IPS-11a (cell line): Measurements from ENCODE around the gene ADAT3.

Experiments
- H3K4me3 ChIP-seq: one replicate; pipeline ENCODE4 v1.5.1; 2013; ENCODE audit warnings: low read depth, low read length, control low read depth

The ADAT3 gene

DNA sequence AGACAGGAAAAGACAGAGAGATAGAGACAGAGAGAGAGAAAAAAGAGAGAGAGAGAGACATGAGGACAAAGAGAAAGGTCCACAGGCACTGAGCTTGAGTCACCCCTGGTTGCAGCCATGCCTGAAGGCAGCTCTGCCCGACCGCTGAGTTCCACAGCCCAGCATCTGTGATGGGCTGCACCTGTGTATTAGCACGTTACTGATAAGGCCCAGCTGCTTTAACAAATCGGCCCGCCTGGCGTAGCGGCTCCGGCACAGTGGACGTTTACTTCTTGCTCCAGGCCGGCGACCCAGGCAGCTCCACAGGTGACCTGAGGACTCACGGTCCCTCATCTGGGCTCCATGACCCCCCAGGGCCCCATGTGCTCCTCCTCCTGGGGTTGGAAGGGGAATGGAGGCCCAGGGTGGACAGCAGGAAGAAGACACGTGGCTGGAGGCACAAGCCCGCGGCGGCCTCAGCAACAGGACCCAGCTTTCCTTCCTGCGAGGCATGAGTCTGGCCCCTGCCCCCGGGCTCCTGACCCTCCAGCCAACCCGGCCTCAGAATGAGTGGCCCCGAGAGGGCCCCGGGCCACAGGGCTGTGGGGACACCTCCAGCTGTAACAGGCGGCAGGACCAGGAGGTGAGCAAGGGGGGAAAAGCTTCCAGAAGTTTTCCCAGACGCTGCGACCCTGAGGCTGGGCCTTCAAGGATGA is 31.9 kb downstream of the ADAT3 start:
- no peak overlapping the region for H3K4me3 ChIP-seq

DNA sequence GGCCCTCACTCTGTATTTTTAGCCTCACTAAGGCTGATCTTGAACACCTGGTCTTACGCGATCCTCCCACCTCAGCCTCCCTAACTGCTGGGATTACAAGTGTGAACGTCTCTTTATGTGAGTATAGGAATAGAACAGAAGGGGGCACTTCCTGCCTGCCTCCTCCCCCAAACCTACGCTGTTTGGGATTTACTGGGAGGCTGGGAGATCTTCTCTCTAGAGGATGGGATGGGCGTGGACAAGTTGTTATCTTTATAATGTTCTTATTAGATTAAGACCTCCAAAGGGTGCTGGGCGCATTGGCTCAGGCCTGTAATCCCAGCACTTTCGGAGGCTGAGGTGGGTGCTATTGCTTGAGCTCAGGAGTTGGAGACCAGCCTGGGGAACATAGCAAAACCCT is 32.9 kb downstream of the ADAT3 start:
- H3K4me3 ChIP-seq = no peak overlapping the region

DNA sequence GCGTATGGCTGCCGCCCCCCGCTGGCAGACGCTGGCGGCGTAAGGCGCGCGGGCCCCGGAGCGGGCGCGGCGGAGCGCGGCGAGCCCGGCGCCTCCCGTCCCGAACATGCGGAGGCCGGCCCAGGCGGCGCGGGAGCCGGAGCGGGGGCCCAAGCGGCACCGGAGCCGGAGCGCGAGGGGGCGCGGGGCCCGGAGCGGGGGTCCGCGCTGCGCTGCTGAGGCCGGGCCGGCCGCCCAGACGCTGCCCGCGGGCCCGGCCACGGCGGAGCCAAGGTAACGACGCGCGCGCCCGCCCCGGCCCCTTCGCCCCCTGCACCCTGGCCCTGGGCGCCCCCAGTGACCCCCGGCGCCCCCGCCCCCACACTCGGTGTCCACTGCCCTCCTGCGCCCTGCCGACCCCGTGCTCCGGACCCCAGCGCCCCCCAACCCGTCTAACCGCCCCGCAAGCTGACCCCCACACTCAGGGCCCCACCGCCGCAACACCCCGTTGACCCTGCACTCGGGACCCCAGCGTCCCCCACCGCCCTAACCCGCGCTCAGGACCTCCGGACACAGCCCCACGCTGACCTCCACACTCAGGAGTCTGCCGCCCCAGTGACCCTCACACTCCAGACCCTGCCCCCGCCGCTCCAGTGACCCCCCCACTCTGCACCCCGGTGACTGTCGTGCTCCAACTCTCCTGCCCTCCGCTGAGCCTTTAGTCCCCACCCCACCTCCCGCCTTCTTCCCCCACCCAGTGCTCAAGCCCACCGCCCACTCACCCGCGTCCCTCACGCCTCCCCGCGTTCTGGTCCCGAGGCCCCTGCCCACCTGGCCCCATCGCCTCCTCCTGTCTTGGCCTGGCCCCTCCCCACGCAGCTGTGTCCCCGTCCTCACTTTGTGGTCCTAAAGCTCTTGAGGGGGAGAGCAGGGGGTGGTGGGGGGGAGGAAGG is 36.2 kb downstream of the ADAT3 start, which contains the start of gene CSNK1G2:
Gene CSNK1G2 (plus strand): TSS at position 27 of the 932 bp plus-strand sequence. CDS start 28,601 bp downstream, outside the sequence.
- peak within 1 kb of the TSS; percentile 62 for H3K4me3 ChIP-seq

DNA sequence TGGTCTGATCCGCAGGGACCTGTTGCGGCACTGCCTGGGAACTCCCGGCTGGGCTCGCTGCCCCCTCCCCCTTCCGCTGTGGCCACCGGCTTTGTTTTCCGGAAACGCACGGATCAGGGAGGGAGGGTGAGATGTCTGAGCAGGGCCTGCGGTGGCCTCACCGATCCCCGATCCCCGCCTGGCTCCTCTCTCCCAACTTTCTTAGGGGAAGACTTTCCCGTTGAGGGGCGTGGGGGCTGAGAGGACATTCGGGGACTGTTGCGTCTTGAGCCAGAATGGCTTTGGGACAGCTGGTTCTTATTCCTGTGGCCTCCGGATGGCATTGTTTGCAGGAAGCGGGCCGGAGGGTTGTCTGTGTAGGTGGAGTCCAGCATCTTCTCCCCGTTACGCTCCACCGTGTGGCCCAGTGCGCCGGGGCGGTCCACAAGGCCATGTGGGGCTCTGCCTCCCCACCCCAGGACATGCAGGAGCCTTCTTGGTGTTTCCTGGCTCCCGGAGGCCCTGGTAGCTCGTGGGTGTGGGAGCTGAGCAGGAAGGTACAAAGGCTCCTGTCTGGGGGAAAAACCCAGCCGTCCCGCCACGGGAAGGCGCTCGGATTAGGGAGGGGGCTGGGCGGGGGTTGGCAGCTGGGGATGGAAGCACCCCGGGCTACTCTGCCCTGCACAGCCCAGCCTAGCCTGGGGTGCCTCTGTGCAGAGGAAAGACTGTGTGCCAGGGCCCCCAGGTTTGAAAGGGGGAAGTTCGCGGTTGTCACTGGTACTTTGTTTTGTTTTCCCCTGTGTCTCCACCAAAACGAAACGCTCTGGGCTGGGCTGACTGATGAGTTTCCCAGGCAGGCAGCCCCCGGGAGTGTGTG is 37.1 kb downstream of the ADAT3 start:
- peak overlapping the region; percentile 62 for H3K4me3 ChIP-seq

DNA sequence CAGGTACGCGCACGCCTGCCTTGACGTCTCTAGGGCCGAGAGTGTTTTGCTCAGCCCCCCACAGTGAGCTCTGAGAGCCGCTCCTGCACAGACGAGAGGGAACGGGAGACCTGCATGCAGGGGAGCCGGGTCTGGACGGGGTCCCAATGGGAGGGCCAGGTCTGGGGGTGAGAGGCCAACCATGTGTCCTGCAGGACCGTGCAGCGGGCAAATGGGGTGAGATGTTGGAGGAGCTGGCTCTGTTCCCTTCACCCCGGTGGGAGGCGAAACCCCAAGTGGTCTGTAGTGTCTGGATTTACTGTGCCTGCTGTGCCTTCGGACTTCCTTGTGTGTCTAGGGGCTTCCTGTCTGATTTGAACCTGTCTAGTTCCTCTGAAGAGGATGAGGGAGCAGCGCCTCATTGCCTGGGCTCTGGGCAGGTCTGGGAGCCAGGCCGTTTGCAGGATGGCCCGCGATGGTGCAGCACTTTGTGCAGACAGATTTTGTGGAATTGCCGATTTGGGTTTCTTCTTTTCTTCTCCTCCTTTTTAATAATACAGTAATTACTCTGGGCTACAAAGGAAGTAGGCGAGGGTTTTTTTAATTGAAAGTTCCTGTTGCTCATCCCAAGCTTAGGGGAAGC is 37.8 kb downstream of the ADAT3 start:
- H3K4me3 ChIP-seq = peak overlapping the region; percentile 4

DNA sequence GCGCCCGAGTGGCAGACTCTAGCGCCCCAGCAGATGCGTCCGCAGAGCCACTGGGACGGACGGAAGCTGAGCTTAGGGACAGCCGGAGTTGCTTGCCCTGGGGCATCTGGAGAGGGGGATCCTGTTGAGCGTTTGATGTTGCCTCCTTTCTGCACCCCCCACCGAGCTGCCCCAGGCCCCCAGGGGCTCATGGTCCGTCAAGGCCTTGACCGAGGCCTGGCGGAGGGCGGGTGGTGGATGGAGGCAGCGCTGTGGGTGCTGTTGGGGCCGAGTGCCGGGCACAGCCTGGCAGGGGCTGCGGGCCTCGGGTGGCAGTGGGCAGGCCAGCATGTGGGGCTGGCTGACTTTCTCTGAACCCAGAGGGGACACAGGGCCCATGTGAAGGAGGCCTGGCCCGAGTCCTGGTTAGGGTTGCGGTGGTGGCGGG is 38.5 kb downstream of the ADAT3 start:
- H3K4me3 ChIP-seq = no peak overlapping the region

DNA sequence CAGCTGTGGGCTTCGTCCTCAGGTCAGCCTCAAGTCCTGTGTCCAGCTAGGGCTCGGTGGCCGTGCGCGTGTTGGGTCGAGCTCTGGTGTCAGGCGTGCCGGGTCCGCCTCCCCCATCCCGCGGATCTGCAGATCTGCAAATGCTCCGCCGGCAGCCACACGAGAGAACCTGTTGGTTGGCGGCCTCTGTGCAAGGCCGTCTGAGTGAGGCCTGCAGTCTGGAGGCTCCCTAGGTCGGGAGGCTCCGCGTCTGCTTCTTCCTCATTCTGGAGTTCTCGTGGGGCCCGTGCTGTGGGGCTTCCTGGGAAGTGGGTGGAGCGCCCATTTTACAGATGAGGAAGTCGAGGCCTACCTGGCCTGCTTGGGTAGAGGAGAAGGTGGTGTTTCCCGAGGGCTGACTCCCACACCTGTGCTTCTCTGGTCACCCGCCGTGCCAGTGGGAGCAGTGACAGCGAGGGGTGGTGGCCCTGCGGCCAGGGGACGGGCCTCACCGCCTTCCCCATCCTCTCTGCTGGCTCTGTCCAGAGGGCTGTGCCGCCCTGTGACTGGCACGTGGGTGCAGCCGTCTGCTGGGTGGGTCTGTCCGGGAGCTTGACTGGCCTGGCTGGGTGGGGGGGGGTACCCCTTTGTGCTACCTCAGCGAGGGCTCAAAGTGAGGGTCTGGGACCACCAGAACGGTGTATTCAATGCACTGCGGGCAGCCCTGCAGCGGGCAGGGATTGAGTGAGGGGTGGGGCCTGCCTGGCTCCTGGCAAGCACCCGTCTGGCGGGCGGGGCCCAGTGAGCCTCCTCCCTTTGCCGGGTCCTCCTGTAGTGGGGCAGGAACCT is 39.1 kb downstream of the ADAT3 start:
- H3K4me3 ChIP-seq = no peak overlapping the region

DNA sequence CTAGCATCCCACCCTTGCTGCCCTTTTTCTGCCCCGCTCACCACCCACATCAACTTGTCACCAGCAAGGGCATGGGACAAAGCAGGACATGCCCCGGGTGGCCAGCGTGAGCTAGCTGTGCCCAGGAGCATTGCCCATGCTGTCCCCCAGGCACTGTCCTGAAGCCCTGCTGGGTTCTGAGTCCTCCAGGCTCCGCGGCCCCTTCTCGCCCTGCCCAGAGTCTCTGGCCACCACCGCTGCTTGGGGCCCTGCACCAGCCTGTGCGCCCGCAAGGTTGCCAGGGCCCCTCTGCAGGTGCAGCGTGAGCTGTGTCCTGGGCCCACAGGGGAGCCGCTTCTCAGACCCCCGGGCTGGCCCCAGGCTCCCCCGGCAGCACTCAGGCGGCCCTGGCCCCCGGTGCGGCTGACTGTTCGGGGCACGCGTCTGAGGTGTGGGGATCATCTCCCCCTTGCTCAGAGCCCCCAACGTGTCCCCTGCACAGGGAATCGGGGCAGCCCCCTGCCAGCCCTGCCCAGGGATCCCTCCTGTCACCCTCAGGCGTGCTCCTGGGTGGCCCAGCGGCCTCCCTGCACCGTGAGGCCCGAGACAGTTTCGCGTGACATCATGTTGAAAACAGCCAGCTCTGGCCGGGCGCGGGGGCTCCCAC is 39.8 kb downstream of the ADAT3 start:
- no peak overlapping the region for H3K4me3 ChIP-seq

DNA sequence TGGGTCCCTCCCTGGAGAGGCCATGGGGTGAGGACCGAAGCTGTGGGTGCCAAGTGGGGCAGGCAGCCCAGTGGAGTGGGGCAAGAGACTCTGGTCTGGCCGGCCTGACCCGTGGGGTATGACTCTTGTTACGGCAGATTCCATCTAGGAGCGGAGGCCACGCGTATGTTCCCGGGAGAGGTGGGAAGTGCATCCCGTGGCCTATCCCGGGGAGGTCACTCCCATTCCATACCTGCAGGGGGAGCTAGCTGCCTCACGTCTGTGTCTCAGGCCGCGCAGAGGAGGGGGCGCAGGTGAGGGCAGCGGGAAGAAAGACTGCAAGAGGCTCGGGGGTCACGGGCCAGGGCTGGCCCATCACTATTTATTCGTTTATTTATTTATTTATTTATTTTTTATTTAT is 40.7 kb downstream of the ADAT3 start:
- no peak overlapping the region for H3K4me3 ChIP-seq

DNA sequence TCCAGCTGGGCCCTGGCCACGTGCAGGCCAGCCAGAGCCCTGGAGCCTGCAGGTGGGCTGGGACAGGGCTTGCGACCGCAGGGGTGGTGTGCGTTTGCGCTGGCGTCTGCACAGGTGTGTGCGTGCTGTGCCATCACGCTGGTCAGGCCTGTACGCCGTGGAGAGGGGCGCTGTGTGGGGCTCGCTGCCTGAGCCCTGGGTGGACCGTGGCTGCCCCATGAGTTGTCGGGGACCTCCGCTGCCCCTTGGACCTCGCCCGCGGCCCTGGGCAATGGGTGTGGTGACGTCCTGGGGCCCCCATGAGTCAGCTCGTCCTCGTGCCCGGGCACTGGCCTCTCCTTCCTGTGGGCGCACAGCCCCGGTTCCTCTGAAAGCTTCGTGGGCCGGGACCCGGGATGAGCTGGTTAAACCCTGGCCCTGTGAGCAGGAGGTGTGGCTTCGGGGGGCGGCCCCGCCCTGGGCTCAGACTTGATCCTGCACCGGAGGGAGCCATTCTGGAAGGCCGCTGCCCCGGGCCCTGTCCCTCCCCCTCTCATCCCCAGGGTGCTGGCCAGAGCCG is 42.5 kb downstream of the ADAT3 start:
- H3K4me3 ChIP-seq = no peak overlapping the region

DNA sequence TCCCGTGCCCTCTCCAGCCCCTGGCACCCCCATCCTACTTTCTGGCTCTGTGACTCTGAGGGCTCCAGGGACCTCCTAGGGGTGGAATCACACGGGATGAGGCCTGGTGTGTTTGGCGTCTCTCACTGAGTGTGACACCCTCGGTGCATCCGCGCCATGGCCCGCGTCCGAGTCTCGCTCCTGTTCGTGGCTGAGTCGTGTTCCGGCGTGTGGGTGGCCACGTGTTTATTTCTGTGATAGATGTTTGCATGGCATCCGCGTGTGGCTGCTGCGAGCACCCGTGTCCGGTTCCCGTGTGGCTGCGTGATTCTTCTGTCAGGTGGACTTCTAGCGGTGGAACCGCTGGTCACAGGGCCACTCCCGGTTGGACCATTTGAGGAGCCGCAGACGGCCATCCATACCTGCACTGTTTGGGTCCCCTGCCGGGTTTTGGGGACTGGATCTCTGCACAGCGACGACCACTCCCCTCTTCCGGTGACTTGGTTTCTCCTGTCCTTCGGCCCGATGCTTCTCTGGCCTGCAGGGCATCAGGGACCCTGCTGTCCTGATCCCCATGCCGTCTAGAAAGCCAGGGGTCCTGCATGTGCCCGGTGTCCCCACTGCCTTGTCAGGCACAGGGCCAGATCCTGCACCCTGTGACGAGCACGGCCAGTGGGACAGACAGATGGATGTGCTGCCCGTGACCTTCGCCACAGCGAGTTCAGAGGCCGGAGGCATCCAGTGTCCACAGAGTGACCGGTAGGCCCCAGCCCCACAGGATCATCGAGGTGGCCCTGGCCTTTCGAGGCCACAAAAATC is 44.3 kb downstream of the ADAT3 start:
- H3K4me3 ChIP-seq = no peak overlapping the region

DNA sequence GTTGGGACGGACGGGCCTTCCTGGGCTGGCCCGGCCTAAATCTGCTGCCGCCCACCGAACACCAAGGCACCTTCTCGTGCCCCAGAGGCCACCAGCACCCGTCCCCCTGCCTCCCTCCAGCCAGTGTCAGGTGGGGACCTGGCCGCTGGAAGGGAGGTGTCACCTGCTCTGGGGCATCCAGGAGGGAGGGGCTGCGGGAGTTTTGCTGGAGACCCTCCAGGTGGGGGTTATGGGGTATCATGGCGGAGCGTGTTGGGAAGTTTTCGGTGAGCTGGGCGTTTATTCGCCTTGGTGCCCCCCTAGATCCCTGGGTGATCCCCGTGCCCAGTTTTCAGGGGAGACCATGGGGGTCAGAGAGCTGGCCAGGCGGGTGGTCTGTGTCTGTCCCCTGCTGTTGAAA is 45.4 kb downstream of the ADAT3 start:
- H3K4me3 ChIP-seq = no peak overlapping the region

DNA sequence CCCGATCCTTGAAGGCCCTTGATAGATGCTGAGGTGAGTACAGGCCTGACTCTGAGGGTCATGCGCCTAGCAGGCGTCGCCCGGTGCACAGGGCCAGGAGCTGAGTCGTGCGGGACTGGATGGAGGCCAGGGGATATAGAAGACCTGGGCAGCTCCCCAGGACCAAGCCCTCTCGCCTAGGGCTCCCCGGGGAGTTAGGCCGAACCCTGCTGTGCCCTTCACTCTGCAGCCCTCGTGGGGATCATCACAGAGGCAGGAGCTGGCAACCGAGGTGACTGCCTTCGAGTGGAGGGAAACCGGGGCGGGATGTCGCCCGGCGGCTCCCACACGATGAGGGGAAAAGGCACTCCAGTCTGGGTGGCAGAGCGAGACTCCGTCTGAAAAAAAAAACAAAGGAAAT is 47.4 kb downstream of the ADAT3 start:
- no peak overlapping the region for H3K4me3 ChIP-seq

DNA sequence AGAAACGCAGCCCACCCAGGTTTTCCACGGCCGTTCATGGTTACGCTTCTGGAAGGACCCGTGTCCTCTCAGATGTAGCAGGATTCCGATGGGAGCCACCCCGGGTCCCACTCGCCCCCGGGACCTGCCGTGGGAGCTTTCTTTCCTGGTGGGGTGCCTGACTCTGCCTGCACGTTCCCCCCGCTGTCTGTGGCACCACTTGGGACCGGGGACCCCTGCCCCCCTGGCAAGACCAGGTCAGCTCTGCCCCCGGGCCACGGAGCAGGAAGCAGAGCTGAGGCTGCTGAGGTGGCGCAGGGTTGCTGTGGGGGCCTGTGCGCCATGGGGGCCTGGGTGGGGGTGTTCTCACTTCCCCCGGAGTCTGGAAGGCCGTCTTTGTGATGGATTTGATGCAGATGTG is 47.8 kb downstream of the ADAT3 start:
- H3K4me3 ChIP-seq = no peak overlapping the region

DNA sequence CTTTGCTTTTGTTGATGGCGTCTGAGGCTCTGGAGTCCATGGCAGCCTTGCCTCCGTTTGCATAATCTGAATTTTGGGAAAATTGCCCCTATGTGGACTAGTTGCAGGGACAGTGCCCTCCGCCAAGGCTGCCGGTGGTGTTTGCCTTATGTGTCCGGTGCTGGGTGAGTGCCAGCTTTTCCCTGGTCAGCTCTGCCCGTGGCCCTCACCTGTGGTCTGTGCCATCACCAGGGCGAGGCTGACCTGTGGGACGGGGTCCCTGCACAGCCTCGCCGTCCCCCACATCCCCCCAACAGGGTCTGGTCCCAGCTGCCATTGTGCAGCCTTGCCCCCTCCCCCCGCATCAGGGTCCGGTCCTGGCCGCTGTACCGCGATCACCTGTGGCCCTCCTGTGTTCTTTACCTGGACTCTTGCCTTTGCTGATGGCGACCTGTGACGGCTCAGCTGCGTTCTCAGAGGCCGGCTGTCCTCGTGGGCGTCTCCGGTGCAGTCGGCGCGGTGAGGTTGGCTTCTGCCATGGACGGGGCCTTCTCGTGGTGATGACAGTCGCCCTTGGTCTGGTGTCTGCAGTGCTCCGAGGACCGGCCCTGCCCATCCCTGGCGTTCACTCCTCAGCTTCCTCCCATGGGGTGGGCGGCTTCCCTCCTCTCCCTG is 48.4 kb downstream of the ADAT3 start:
- no peak overlapping the region for H3K4me3 ChIP-seq

DNA sequence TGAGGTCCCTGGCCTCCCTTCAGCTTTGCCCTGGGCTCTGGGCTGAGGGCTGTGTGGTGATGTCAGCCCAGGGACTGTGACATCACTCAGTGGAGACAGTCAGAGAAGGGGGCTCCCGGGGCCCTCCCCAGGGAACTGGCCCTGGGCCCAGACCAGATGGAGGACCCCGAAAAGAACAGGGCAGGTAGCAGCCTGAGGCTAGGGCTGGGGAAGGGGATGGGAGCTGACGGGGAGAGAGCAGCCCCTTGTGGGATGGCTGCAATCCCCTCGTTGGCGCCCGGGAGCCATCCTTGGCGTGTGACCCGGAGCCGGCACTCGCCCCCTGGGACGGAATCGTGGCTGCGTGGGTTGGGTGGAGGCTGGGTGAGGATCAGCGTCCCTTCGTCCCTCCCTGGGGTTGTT is 49.3 kb downstream of the ADAT3 start:
- no peak overlapping the region for H3K4me3 ChIP-seq

DNA sequence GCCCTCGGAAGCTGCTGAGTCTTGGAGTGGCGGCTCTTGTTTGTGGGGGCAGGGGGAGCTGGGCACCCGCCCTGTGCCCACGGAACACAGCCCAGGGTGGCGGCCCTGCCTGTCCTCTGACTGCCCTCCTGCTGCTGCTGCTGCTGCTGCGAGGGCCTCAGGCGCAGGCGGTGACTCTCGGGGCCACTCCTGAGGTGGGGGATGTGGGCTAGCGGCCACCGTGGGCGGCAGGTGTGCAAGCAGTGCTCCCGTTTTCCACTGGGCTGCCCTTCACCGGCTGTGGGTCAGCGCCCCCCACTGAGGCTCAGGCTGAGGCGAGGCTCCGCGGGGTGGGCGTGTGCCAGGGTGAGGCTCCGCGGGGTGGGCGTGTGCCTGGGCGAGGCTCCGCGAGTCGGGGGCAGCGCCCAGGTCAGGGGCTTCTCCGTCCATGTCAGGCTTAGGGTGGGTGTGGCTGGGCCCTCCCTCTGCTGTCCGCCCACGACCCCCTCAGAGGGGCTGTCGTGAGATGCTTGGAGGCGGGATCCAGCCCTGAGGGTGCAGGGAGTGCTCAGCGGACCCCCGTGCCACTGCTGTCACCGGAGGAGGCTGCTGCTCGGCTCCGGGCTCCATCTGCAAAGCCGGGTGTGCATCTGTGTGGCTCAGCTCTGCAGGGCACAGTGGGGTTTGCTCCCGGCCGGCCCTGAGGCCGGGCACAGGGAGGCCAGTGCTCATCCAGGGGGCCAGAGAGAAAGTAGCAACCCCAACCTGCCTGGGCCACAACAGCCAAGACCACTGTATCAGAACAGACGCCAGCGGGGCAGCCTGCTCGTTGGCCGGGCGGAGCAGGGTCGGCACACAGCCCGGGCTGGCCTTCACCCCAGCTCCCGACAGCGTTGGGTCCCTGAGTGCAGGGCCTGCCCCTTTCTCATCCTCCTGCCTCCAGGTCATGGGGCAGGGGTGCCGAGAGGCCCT is 50.2 kb downstream of the ADAT3 start:
- H3K4me3 ChIP-seq = no peak overlapping the region
